HEK293 (cell line): ENCODE results near the gene NFS1.
A peak's percentile ranks its signal among the peaks of the same experiment; 100 is the strongest.

Source experiments
- BCL11A ChIP-seq: fragments of 450-650 bp; formaldehyde crosslinking; IDR thresholded peaks from 2 replicates; pipeline ENCODE4 v1.5.1; 2016; ENCODE audit warnings: low read depth, missing biosample characterization, missing genetic modification characterization
- GLIS2 ChIP-seq: fragments of 450-650 bp; formaldehyde crosslinking; IDR thresholded peaks from 2 replicates; pipeline ENCODE4 v1.5.1; 2016; ENCODE audit warnings: missing biosample characterization, missing genetic modification characterization
- HIC1 ChIP-seq: fragments of 450-650 bp; formaldehyde crosslinking; IDR thresholded peaks from 2 replicates; pipeline ENCODE4 v1.5.1; 2016; ENCODE audit warnings: missing biosample characterization, missing genetic modification characterization
- KLF1 ChIP-seq: fragments of 450-650 bp; formaldehyde crosslinking; IDR thresholded peaks from 2 replicates; pipeline ENCODE4 v1.5.1; 2016; ENCODE audit warnings: missing biosample characterization, missing genetic modification characterization
- KLF16 ChIP-seq: fragments of 450-650 bp; formaldehyde crosslinking; IDR thresholded peaks from 2 replicates; pipeline ENCODE4 v1.5.1; 2017; ENCODE audit warnings: missing biosample characterization, missing genetic modification characterization
- KLF7 ChIP-seq: fragments of 450-650 bp; formaldehyde crosslinking; IDR thresholded peaks from 2 replicates; pipeline ENCODE4 v1.5.1; 2016; ENCODE audit warnings: missing biosample characterization, missing genetic modification characterization, borderline replicate concordance
- KLF8 ChIP-seq: fragments of 450-650 bp; formaldehyde crosslinking; IDR thresholded peaks from 2 replicates; pipeline ENCODE4 v1.5.1; 2016; ENCODE audit warnings: missing biosample characterization, missing genetic modification characterization
- OVOL3 ChIP-seq: fragments of 450-650 bp; formaldehyde crosslinking; IDR thresholded peaks from 2 replicates; pipeline ENCODE4 v1.5.1; 2016; ENCODE audit warnings: missing biosample characterization, missing genetic modification characterization
- SP3 ChIP-seq: fragments of 450-650 bp; formaldehyde crosslinking; IDR thresholded peaks from 2 replicates; pipeline ENCODE4 v1.5.1; 2016; ENCODE audit warnings: missing biosample characterization, missing genetic modification characterization
- WT1 ChIP-seq: fragments of 450-650 bp; formaldehyde crosslinking; IDR thresholded peaks from 2 replicates; pipeline ENCODE4 v1.5.1; 2016; ENCODE audit warnings: missing biosample characterization, missing genetic modification characterization
- ZBTB10 ChIP-seq: fragments of 450-650 bp; formaldehyde crosslinking; IDR thresholded peaks from 2 replicates; pipeline ENCODE4 v1.5.1; 2016; ENCODE audit warnings: missing biosample characterization, missing genetic modification characterization
- ZBTB20 ChIP-seq: fragments of 450-650 bp; formaldehyde crosslinking; IDR thresholded peaks from 2 replicates; pipeline ENCODE4 v1.5.1; 2016; ENCODE audit warnings: missing biosample characterization, missing genetic modification characterization
- ZBTB8A ChIP-seq: fragments of 450-650 bp; formaldehyde crosslinking; IDR thresholded peaks from 2 replicates; pipeline ENCODE4 v1.5.1; 2016; ENCODE audit warnings: missing biosample characterization, missing genetic modification characterization
- ZEB2 ChIP-seq: fragments of 450-650 bp; formaldehyde crosslinking; IDR thresholded peaks from 2 replicates; pipeline ENCODE4 v1.5.1; 2016; ENCODE audit warnings: missing biosample characterization, missing genetic modification characterization
- ZNF10 ChIP-seq: fragments of 450-650 bp; formaldehyde crosslinking; IDR thresholded peaks from 2 replicates; pipeline ENCODE4 v1.5.1; 2017; ENCODE audit warnings: missing biosample characterization, missing genetic modification characterization
- ZNF169 ChIP-seq: fragments of 450-650 bp; formaldehyde crosslinking; IDR thresholded peaks from 2 replicates; pipeline ENCODE4 v1.5.1; 2016; ENCODE audit warnings: missing biosample characterization, missing genetic modification characterization
- ZNF2 ChIP-seq: fragments of 450-650 bp; formaldehyde crosslinking; IDR thresholded peaks from 2 replicates; pipeline ENCODE4 v1.5.1; 2016; ENCODE audit warnings: missing biosample characterization, missing genetic modification characterization
- ZNF239 ChIP-seq: fragments of 450-650 bp; formaldehyde crosslinking; IDR thresholded peaks from 2 replicates; pipeline ENCODE4 v1.5.1; 2016; ENCODE audit warnings: missing biosample characterization, missing genetic modification characterization
- ZNF292 ChIP-seq: fragments of 450-650 bp; formaldehyde crosslinking; IDR thresholded peaks from 2 replicates; pipeline ENCODE4 v1.5.1; 2016; ENCODE audit warnings: low read depth, missing biosample characterization, missing genetic modification characterization, borderline replicate concordance
- ZNF501 ChIP-seq: fragments of 450-650 bp; formaldehyde crosslinking; IDR thresholded peaks from 2 replicates; pipeline ENCODE4 v1.5.1; 2016; ENCODE audit warnings: missing biosample characterization, missing genetic modification characterization
- ZNF654 ChIP-seq: fragments of 450-650 bp; formaldehyde crosslinking; IDR thresholded peaks from 2 replicates; pipeline ENCODE4 v1.5.1; 2016; ENCODE audit warnings: low read depth, missing biosample characterization, missing genetic modification characterization
- ZNF692 ChIP-seq: fragments of 450-650 bp; formaldehyde crosslinking; IDR thresholded peaks from 2 replicates; pipeline ENCODE4 v1.5.1; 2016; ENCODE audit warnings: missing biosample characterization, missing genetic modification characterization
- ZNF747 ChIP-seq: fragments of 450-650 bp; formaldehyde crosslinking; IDR thresholded peaks from 2 replicates; pipeline ENCODE4 v1.5.1; 2016; ENCODE audit warnings: missing biosample characterization, missing genetic modification characterization
- ZSCAN4 ChIP-seq: fragments of 450-650 bp; formaldehyde crosslinking; IDR thresholded peaks from 2 replicates; pipeline ENCODE4 v1.5.1; 2017; ENCODE audit warnings: missing biosample characterization, missing genetic modification characterization
- TF ChIP-seq, protein P1 (sequence below): fragments of 450-650 bp; formaldehyde crosslinking; IDR thresholded peaks from 2 replicates; pipeline ENCODE4 v1.5.1; 2016; ENCODE audit warnings: missing biosample characterization, missing genetic modification characterization
- TF ChIP-seq, protein P2 (sequence below): fragments of 450-650 bp; formaldehyde crosslinking; IDR thresholded peaks from 2 replicates; pipeline ENCODE4 v1.5.1; 2016; ENCODE audit warnings: missing biosample characterization, missing genetic modification characterization, low read depth
- TF ChIP-seq, protein P3 (sequence below): fragments of 450-650 bp; formaldehyde crosslinking; IDR thresholded peaks from 2 replicates; pipeline ENCODE4 v1.5.1; 2016; ENCODE audit warnings: missing biosample characterization, missing genetic modification characterization

The NFS1 gene

GRCh38 chr20:35664466-35665206 is 34.5 kb downstream of the NFS1 start, which contains the start of the genes CPNE1 and RBM12 (continued):
- peak; percentile 61; the same call in 1 of the 2 replicates for TF ChIP-seq ZNF2
- TF ChIP-seq ZNF239 (tag by site-specific recombination): no peak
- TF ChIP-seq KLF8 (tag by site-specific recombination): peak; percentile 88
- peak; percentile 79 for TF ChIP-seq ZBTB8A (tag by site-specific recombination)
- TF ChIP-seq ZBTB20: peak; percentile 55; the same call in 1 of the 2 replicates
- TF ChIP-seq BCL11A (tag by site-specific recombination): no peak
- peak; percentile 83; the same call in 1 of the 2 replicates for TF ChIP-seq OVOL3 (tag by site-specific recombination)
- TF ChIP-seq ZNF747 (tag by site-specific recombination): no peak
- TF ChIP-seq ZNF501 (tag by site-specific recombination): peak; percentile 73; the same call in 1 of the 2 replicates
- peak; percentile 77; the same call in 1 of the 2 replicates for TF ChIP-seq ZNF692 (tag by site-specific recombination)
- TF ChIP-seq, protein P1, sequence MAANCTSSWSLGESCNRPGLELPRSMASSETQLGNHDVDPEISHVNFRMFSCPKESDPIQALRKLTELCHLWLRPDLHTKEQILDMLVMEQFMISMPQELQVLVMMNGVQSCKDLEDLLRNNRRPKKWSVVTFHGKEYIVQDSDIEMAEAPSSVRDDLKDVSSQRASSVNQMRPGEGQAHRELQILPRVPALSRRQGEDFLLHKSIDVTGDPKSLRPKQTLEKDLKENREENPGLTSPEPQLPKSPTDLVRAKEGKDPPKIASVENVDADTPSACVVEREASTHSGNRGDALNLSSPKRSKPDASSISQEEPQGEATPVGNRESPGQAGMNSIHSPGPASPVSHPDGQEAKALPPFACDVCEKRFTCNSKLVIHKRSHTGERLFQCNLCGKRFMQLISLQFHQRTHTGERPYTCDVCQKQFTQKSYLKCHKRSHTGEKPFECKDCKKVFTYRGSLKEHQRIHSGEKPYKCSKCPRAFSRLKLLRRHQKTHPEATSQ (tag by site-specific recombination): peak; percentile 77; the same call in 1 of the 2 replicates
- no peak for TF ChIP-seq ZNF292 (tag by site-specific recombination)
- peak; percentile 44; the same call in 1 of the 2 replicates for TF ChIP-seq ZBTB10 (tag by site-specific recombination)
- TF ChIP-seq HIC1: no peak
- no peak for TF ChIP-seq ZNF169 (tag by site-specific recombination)
- peak; percentile 55; the same call in 1 of the 2 replicates for TF ChIP-seq ZEB2
- no peak for TF ChIP-seq ZNF10 (tag by site-specific recombination)
- peak; percentile 64 for TF ChIP-seq SP3 (tag by site-specific recombination)
- TF ChIP-seq KLF16 (tag by site-specific recombination): peak; percentile 70
- peak; percentile 47; the same call in 1 of the 2 replicates for TF ChIP-seq WT1 (tag by site-specific recombination)
- peak; percentile 92 for TF ChIP-seq GLIS2 (tag by site-specific recombination)
- TF ChIP-seq ZSCAN4: 0 out of 2 replicates have a peak, but pooled peaks have one; percentile 31
- peak; percentile 88 for TF ChIP-seq KLF1 (tag by site-specific recombination)
- TF ChIP-seq, protein P2, sequence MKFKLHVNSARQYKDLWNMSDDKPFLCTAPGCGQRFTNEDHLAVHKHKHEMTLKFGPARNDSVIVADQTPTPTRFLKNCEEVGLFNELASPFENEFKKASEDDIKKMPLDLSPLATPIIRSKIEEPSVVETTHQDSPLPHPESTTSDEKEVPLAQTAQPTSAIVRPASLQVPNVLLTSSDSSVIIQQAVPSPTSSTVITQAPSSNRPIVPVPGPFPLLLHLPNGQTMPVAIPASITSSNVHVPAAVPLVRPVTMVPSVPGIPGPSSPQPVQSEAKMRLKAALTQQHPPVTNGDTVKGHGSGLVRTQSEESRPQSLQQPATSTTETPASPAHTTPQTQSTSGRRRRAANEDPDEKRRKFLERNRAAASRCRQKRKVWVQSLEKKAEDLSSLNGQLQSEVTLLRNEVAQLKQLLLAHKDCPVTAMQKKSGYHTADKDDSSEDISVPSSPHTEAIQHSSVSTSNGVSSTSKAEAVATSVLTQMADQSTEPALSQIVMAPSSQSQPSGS: 0 out of 2 replicates have a peak, but pooled peaks have one; percentile 3
- TF ChIP-seq ZNF654: no peak
- TF ChIP-seq, protein P3, sequence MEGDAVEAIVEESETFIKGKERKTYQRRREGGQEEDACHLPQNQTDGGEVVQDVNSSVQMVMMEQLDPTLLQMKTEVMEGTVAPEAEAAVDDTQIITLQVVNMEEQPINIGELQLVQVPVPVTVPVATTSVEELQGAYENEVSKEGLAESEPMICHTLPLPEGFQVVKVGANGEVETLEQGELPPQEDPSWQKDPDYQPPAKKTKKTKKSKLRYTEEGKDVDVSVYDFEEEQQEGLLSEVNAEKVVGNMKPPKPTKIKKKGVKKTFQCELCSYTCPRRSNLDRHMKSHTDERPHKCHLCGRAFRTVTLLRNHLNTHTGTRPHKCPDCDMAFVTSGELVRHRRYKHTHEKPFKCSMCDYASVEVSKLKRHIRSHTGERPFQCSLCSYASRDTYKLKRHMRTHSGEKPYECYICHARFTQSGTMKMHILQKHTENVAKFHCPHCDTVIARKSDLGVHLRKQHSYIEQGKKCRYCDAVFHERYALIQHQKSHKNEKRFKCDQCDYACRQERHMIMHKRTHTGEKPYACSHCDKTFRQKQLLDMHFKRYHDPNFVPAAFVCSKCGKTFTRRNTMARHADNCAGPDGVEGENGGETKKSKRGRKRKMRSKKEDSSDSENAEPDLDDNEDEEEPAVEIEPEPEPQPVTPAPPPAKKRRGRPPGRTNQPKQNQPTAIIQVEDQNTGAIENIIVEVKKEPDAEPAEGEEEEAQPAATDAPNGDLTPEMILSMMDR (tag by site-specific recombination): peak; percentile 43; the same call in 1 of the 2 replicates
- TF ChIP-seq KLF7 (tag by site-specific recombination): no peak
